Cardiac muscle cell (in vitro differentiated cells and primary cell): ENCODE data around the gene MTUS2. TPM values are rescaled to one million over a fixed set of nuclear protein-coding genes. Genes with fewer than 3 reads are reported as not detected.

Source experiments
- DNase-seq, 2 donors: peaks; one replicate each; pipeline versions ENCODE4 v3.0.0 to v3.0.0-alpha.2; 2010 to 2017; ENCODE audit warnings: low read depth in 1 of 2, low spot score in 1 of 2
- H3K27ac ChIP-seq: fragments of 200-600 bp; sonication (generic); 2 replicates; pipeline ENCODE4 v1.5.1; 2016
- H3K27me3 ChIP-seq: fragments of 200-600 bp; sonication (generic); 2 replicates; pipeline ENCODE4 v1.6.0; 2016; ENCODE audit warnings: control low read depth
- H3K36me3 ChIP-seq: fragments of 200-600 bp; sonication (generic); 2 replicates; pipeline ENCODE4 v1.5.1; 2016; ENCODE audit warnings: control low read depth
- H3K4me1 ChIP-seq: fragments of 200-600 bp; sonication (generic); 2 replicates; pipeline ENCODE4 v1.8.1; 2017; ENCODE audit warnings: low read depth, mild to moderate bottlenecking, mixed run types
- H3K4me3 ChIP-seq: fragments of 200-600 bp; sonication (generic); 2 replicates; pipeline ENCODE4 v1.5.1; 2016; ENCODE audit warnings: mild to moderate bottlenecking
- H3K9me3 ChIP-seq: fragments of 200-600 bp; sonication (generic); 2 replicates; pipeline ENCODE4 v1.5.1; 2017; ENCODE audit warnings: low read depth, mild to moderate bottlenecking, control low read depth
- CTCF ChIP-seq: IDR thresholded peaks from 2 replicates; pipeline ENCODE4 v1.5.1; 2012; ENCODE audit warnings: low read depth, mild to moderate bottlenecking, low read length
- polyA plus RNA-seq: library from polyadenylated mRNA; unstranded; fragments of >200 nt; fragmentation: Nextera tagmentation; extraction: Ambion mirVana; gene quantifications from 2 replicates; pipeline ENCODE4 v1.2.1, GENCODE V29; 2016
- total RNA-seq: library from RNA; depleted of rRNA; stranded (reverse); fragments of >200 nt; gene quantifications from 2 replicates; pipeline ENCODE4 v1.2.3, GENCODE V29; 2016

Gene MTUS2
- total and polyA plus RNA-seq, 2 experiments from 2014 or later, result 31.6 to 96.9 TPM

- Histone ChIP-seq H3K27me3 (no peaks in the 10 kb centered on the region), H3K4me3 (no peak overlapping the region), H3K9me3 (no peaks in the 10 kb centered on the region), H3K4me1 (peaks cover 15% of the 10 kb centered on the region), H3K27ac (no peak overlapping the region), H3K36me3 (no peaks in the 10 kb centered on the region)
- DNase-seq, result no peak
- TF ChIP-seq CTCF, result no peak
Measured at GRCh38 chr13:29065142-29065541, 245.0 kb downstream of the MTUS2 start.

GRCh38 chr13:29067306-29067945, 247.3 kb downstream of the MTUS2 start:
- H3K27me3 ChIP-seq, result no peaks in the 10 kb centered on the region
- peaks cover 15% of the 10 kb centered on the region for H3K4me1 ChIP-seq

GRCh38 chr13:29073755-29074154, 253.6 kb downstream of the MTUS2 start:
- Histone ChIP-seq H3K4me3 (no peak overlapping the region), H3K27ac (no peak overlapping the region)

More at GRCh38 chr13:29067306-29067945, 247.3 kb downstream of the MTUS2 start:
- H3K36me3 ChIP-seq, result no peaks in the 10 kb centered on the region
- no peak for TF ChIP-seq CTCF
- H3K9me3 ChIP-seq, result no peaks in the 10 kb centered on the region
- H3K4me3 ChIP-seq, result no peak overlapping the region
- peak in 1 of 2 donors; percentile 77 for DNase-seq
- H3K27ac ChIP-seq, result peak overlapping the region; percentile 73

GRCh38 chr13:29077051-29077813, 257.1 kb downstream of the MTUS2 start:
- Histone ChIP-seq H3K9me3 (no peaks in the 10 kb centered on the region), H3K27ac (peak overlapping the region; percentile 49), H3K36me3 (no peaks in the 10 kb centered on the region), H3K27me3 (no peaks in the 10 kb centered on the region), H3K4me3 (no peak overlapping the region), H3K4me1 (peaks cover 16% of the 10 kb centered on the region)
- TF ChIP-seq CTCF, result no peak
- peak in 1 of 2 donors; percentile 36 for DNase-seq

More at GRCh38 chr13:29073755-29074154, 253.6 kb downstream of the MTUS2 start:
- H3K36me3 ChIP-seq, result no peaks in the 10 kb centered on the region
- peaks cover 16% of the 10 kb centered on the region for H3K4me1 ChIP-seq
- no peak for DNase-seq
- TF ChIP-seq CTCF, result no peak
- no peaks in the 10 kb centered on the region for H3K9me3 ChIP-seq
- no peaks in the 10 kb centered on the region for H3K27me3 ChIP-seq

GRCh38 chr13:29081036-29081435, 260.9 kb downstream of the MTUS2 start:
- Histone ChIP-seq H3K27ac (no peak overlapping the region), H3K4me3 (no peak overlapping the region), H3K4me1 (peaks cover 11% of the 10 kb centered on the region), H3K36me3 (no peaks in the 10 kb centered on the region), H3K27me3 (no peaks in the 10 kb centered on the region), H3K9me3 (no peaks in the 10 kb centered on the region)
- no peak for TF ChIP-seq CTCF
- DNase-seq, result no peak
